ENCODE measurements around the gene ANKUB1. TPM values are rescaled to one million over a fixed set of nuclear protein-coding genes. Genes with fewer than 3 reads are reported as not detected.

ANKUB1 gene
- total RNA-seq, 1 experiment from 2014 or later = not detected

DNA sequence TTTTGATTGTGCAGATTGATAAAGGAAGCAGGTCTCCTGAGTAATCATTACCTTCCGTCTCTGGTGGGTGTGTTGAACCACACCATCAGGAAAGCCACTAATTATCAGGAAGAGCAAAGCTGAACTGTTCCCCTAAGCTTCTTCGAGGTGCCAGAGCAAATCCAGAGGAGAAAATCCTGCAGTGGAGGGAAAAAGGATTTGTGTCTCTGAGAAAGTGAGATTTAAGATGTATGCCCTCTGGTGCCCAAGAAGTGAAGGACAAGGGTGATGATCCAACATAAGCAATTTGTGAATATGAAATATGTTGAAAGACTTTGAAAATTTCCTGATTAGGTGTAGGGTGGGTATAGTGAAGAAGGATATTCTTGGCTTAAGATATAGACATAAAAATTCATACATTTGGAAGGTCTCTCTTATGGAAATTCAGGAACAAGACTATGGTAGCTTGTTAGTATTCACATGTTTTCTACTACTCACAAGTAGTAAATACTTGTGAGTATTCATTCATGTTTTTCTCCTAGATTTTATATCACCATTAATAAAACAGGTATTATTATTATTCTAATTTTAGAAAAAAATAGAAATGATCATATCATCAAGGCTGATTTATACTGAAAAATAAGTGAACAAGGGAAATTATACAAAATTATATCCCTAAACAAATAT, 74.8 kb downstream of the ANKUB1 start:
- Mint-ChIP-seq H3K4me1 (peaks cover 4% of the 10 kb centered on the region), H3K4me3 (no peak overlapping the region), H3K27me3 (ENCODE audit: low read depth) (no peaks in the 10 kb centered on the region), H3K9me3 (peaks cover 32% of the 10 kb centered on the region), H3K27ac (no peak overlapping the region), H3K36me3 (peaks cover 24% of the 10 kb centered on the region)
- TF ChIP-seq, protein P1, sequence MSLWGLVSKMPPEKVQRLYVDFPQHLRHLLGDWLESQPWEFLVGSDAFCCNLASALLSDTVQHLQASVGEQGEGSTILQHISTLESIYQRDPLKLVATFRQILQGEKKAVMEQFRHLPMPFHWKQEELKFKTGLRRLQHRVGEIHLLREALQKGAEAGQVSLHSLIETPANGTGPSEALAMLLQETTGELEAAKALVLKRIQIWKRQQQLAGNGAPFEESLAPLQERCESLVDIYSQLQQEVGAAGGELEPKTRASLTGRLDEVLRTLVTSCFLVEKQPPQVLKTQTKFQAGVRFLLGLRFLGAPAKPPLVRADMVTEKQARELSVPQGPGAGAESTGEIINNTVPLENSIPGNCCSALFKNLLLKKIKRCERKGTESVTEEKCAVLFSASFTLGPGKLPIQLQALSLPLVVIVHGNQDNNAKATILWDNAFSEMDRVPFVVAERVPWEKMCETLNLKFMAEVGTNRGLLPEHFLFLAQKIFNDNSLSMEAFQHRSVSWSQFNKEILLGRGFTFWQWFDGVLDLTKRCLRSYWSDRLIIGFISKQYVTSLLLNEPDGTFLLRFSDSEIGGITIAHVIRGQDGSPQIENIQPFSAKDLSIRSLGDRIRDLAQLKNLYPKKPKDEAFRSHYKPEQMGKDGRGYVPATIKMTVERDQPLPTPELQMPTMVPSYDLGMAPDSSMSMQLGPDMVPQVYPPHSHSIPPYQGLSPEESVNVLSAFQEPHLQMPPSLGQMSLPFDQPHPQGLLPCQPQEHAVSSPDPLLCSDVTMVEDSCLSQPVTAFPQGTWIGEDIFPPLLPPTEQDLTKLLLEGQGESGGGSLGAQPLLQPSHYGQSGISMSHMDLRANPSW (CRISPR knock-in tag; conservative IDR thresholded peaks at IDR 0.05; ENCODE audit: low read depth) = no peak
- TF ChIP-seq, protein P2, sequence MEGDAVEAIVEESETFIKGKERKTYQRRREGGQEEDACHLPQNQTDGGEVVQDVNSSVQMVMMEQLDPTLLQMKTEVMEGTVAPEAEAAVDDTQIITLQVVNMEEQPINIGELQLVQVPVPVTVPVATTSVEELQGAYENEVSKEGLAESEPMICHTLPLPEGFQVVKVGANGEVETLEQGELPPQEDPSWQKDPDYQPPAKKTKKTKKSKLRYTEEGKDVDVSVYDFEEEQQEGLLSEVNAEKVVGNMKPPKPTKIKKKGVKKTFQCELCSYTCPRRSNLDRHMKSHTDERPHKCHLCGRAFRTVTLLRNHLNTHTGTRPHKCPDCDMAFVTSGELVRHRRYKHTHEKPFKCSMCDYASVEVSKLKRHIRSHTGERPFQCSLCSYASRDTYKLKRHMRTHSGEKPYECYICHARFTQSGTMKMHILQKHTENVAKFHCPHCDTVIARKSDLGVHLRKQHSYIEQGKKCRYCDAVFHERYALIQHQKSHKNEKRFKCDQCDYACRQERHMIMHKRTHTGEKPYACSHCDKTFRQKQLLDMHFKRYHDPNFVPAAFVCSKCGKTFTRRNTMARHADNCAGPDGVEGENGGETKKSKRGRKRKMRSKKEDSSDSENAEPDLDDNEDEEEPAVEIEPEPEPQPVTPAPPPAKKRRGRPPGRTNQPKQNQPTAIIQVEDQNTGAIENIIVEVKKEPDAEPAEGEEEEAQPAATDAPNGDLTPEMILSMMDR (IDR thresholded peaks at IDR 0.05) = peak; percentile 55
- DNase-seq (ENCODE audit: low spot score) = peak; percentile 31
- ATAC-seq = peak; percentile 82
- ChIA-PET POLR2A (interaction anchor here (0.5 to 1.0 kb wide), 3 partner anchors 47 to 149 kb away, joined by 3 to 4 read pairs (median 3); partner anchors contain the start of gene WWTR1), CTCF (interaction anchor here (0.6 to 3.0 kb wide), 47 partner anchors 10 to 762 kb away, joined by 3 to 62 read pairs (median 4); partner anchors contain the start of genes COMMD2 and WWTR1)

DNA sequence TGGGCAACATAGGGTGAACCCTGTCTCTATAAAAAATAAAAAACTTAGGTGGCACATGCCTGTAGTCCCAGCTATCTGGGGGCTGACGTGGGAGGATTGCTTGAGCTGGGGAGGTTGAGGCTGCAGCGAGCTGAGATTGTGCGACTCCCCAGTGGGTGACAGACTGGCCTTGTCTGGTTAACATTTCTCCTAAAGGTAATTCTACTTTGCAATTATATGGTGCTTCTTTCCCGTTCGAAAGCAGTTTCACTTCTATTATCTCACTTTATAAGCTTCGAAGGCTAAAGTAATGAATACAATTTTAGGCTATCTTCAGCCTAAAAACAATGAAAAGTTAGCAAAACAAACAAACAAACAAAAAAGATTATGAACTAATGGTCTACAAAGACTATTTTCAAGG, 75.4 kb downstream of the ANKUB1 start:
- peaks cover 24% of the 10 kb centered on the region for H3K36me3 Mint-ChIP-seq
- H3K9me3 Mint-ChIP-seq = peaks cover 27% of the 10 kb centered on the region
- H3K27ac Mint-ChIP-seq = no peak overlapping the region
- POLR2A ChIA-PET = interaction anchor here (0.5 to 1.0 kb wide), 3 partner anchors 47 to 148 kb away, joined by 3 to 4 read pairs (median 3); partner anchors contain the start of gene WWTR1
- H3K4me1 Mint-ChIP-seq = peaks cover 4% of the 10 kb centered on the region
- H3K27me3 Mint-ChIP-seq (ENCODE audit: low read depth) = no peaks in the 10 kb centered on the region
- DNase-seq (ENCODE audit: low spot score) (no peak), ATAC-seq (no peak)
- no peak overlapping the region for H3K4me3 Mint-ChIP-seq
- CTCF ChIA-PET = interaction anchor here (0.6 to 3.0 kb wide), 46 partner anchors 10 to 762 kb away, joined by 3 to 62 read pairs (median 4); partner anchors contain the start of genes COMMD2 and WWTR1
- TF ChIP-seq, protein P3, sequence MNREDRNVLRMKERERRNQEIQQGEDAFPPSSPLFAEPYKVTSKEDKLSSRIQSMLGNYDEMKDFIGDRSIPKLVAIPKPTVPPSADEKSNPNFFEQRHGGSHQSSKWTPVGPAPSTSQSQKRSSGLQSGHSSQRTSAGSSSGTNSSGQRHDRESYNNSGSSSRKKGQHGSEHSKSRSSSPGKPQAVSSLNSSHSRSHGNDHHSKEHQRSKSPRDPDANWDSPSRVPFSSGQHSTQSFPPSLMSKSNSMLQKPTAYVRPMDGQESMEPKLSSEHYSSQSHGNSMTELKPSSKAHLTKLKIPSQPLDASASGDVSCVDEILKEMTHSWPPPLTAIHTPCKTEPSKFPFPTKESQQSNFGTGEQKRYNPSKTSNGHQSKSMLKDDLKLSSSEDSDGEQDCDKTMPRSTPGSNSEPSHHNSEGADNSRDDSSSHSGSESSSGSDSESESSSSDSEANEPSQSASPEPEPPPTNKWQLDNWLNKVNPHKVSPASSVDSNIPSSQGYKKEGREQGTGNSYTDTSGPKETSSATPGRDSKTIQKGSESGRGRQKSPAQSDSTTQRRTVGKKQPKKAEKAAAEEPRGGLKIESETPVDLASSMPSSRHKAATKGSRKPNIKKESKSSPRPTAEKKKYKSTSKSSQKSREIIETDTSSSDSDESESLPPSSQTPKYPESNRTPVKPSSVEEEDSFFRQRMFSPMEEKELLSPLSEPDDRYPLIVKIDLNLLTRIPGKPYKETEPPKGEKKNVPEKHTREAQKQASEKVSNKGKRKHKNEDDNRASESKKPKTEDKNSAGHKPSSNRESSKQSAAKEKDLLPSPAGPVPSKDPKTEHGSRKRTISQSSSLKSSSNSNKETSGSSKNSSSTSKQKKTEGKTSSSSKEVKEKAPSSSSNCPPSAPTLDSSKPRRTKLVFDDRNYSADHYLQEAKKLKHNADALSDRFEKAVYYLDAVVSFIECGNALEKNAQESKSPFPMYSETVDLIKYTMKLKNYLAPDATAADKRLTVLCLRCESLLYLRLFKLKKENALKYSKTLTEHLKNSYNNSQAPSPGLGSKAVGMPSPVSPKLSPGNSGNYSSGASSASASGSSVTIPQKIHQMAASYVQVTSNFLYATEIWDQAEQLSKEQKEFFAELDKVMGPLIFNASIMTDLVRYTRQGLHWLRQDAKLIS (CRISPR knock-in tag; IDR thresholded peaks at IDR 0.05; ENCODE audit: borderline replicate concordance) = no peak
- TF ChIP-seq SP1 (CRISPR knock-in tag; conservative IDR thresholded peaks at IDR 0.05) (no peak), HMGA2 (CRISPR knock-in tag; IDR thresholded peaks at IDR 0.05) (no peak), ZNF317 (CRISPR knock-in tag; IDR thresholded peaks at IDR 0.05; ENCODE audit: borderline replicate concordance, low read depth) (no peak), ESRRA (CRISPR knock-in tag; IDR thresholded peaks at IDR 0.05; ENCODE audit: borderline replicate concordance) (no peak), FOXP1 (CRISPR knock-in tag; IDR thresholded peaks at IDR 0.05; ENCODE audit: borderline replicate concordance) (no peak), ETV6 (CRISPR knock-in tag; IDR thresholded peaks at IDR 0.05) (no peak)
- TF ChIP-seq, protein P4, sequence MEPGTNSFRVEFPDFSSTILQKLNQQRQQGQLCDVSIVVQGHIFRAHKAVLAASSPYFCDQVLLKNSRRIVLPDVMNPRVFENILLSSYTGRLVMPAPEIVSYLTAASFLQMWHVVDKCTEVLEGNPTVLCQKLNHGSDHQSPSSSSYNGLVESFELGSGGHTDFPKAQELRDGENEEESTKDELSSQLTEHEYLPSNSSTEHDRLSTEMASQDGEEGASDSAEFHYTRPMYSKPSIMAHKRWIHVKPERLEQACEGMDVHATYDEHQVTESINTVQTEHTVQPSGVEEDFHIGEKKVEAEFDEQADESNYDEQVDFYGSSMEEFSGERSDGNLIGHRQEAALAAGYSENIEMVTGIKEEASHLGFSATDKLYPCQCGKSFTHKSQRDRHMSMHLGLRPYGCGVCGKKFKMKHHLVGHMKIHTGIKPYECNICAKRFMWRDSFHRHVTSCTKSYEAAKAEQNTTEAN (CRISPR knock-in tag; IDR thresholded peaks at IDR 0.05) = no peak
- TF ChIP-seq, protein P5, sequence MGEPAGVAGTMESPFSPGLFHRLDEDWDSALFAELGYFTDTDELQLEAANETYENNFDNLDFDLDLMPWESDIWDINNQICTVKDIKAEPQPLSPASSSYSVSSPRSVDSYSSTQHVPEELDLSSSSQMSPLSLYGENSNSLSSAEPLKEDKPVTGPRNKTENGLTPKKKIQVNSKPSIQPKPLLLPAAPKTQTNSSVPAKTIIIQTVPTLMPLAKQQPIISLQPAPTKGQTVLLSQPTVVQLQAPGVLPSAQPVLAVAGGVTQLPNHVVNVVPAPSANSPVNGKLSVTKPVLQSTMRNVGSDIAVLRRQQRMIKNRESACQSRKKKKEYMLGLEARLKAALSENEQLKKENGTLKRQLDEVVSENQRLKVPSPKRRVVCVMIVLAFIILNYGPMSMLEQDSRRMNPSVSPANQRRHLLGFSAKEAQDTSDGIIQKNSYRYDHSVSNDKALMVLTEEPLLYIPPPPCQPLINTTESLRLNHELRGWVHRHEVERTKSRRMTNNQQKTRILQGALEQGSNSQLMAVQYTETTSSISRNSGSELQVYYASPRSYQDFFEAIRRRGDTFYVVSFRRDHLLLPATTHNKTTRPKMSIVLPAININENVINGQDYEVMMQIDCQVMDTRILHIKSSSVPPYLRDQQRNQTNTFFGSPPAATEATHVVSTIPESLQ (CRISPR knock-in tag; IDR thresholded peaks at IDR 0.05) = no peak
- TF ChIP-seq, protein P6, sequence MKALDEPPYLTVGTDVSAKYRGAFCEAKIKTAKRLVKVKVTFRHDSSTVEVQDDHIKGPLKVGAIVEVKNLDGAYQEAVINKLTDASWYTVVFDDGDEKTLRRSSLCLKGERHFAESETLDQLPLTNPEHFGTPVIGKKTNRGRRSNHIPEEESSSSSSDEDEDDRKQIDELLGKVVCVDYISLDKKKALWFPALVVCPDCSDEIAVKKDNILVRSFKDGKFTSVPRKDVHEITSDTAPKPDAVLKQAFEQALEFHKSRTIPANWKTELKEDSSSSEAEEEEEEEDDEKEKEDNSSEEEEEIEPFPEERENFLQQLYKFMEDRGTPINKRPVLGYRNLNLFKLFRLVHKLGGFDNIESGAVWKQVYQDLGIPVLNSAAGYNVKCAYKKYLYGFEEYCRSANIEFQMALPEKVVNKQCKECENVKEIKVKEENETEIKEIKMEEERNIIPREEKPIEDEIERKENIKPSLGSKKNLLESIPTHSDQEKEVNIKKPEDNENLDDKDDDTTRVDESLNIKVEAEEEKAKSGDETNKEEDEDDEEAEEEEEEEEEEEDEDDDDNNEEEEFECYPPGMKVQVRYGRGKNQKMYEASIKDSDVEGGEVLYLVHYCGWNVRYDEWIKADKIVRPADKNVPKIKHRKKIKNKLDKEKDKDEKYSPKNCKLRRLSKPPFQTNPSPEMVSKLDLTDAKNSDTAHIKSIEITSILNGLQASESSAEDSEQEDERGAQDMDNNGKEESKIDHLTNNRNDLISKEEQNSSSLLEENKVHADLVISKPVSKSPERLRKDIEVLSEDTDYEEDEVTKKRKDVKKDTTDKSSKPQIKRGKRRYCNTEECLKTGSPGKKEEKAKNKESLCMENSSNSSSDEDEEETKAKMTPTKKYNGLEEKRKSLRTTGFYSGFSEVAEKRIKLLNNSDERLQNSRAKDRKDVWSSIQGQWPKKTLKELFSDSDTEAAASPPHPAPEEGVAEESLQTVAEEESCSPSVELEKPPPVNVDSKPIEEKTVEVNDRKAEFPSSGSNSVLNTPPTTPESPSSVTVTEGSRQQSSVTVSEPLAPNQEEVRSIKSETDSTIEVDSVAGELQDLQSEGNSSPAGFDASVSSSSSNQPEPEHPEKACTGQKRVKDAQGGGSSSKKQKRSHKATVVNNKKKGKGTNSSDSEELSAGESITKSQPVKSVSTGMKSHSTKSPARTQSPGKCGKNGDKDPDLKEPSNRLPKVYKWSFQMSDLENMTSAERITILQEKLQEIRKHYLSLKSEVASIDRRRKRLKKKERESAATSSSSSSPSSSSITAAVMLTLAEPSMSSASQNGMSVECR (CRISPR knock-in tag; IDR thresholded peaks at IDR 0.05; ENCODE audit: borderline replicate concordance) = no peak
- TF ChIP-seq, protein P7, sequence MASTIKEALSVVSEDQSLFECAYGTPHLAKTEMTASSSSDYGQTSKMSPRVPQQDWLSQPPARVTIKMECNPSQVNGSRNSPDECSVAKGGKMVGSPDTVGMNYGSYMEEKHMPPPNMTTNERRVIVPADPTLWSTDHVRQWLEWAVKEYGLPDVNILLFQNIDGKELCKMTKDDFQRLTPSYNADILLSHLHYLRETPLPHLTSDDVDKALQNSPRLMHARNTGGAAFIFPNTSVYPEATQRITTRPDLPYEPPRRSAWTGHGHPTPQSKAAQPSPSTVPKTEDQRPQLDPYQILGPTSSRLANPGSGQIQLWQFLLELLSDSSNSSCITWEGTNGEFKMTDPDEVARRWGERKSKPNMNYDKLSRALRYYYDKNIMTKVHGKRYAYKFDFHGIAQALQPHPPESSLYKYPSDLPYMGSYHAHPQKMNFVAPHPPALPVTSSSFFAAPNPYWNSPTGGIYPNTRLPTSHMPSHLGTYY (CRISPR knock-in tag; IDR thresholded peaks at IDR 0.05) = no peak

All from WTC11 (cell line).